ENCODE data around the gene DSCAM.

Gene DSCAM

GRCh38 chr21:40635391-40635790 lies 211.6 kb downstream of the DSCAM start:
- H3K56ac ChIP-seq (ENCODE audit: low read length) = no peak overlapping the region
- H3K36me3 ChIP-seq (ENCODE audit: control insufficient read depth, insufficient read depth, low read length) = no peaks in the 10 kb centered on the region
- no peak overlapping the region for H4K8ac ChIP-seq (ENCODE audit: low read depth, low read length)
- no peaks in the 10 kb centered on the region for H3K27me3 ChIP-seq (ENCODE audit: insufficient read depth, low read length, poor library complexity)
- no peak overlapping the region for H2BK15ac ChIP-seq (replicated peaks; ENCODE audit: low read depth)
- H2BK5ac ChIP-seq (ENCODE audit: low read length) = no peak overlapping the region
- no peak overlapping the region for H3K18ac ChIP-seq (ENCODE audit: low read length)
- no peak overlapping the region for H3K4me3 ChIP-seq (ENCODE audit: low read length)
- no CpG with 5 or more reads among the region's 4 CpGs for WGBS (ENCODE audit: extremely low coverage, insufficient coverage, low lambda C conversion rate)
- H3K4me1 ChIP-seq (ENCODE audit: control insufficient read depth, low read depth, low read length) = no peaks in the 10 kb centered on the region
- H3K23ac ChIP-seq (ENCODE audit: low read length) = no peak overlapping the region
- H4K5ac ChIP-seq (ENCODE audit: low read length) = no peak overlapping the region
- H3K9ac ChIP-seq (ENCODE audit: low read length) = no peak overlapping the region
- no peak overlapping the region for H3K4ac ChIP-seq (ENCODE audit: low read depth, low read length)
- H3K4me2 ChIP-seq (ENCODE audit: low read length) = no peak overlapping the region
- H3K79me2 ChIP-seq (ENCODE audit: control insufficient read depth, insufficient read depth, low read length) = no peaks in the 10 kb centered on the region
- no peak overlapping the region for H2BK120ac ChIP-seq (ENCODE audit: low read depth, low read length)
- H3K79me1 ChIP-seq (ENCODE audit: low read length) = no peaks in the 10 kb centered on the region
- no peak overlapping the region for H3K27ac ChIP-seq (ENCODE audit: low read depth, low read length)
- DNase-seq = no peak
- no peak overlapping the region for H2AK5ac ChIP-seq (ENCODE audit: low read length)

DNA sequence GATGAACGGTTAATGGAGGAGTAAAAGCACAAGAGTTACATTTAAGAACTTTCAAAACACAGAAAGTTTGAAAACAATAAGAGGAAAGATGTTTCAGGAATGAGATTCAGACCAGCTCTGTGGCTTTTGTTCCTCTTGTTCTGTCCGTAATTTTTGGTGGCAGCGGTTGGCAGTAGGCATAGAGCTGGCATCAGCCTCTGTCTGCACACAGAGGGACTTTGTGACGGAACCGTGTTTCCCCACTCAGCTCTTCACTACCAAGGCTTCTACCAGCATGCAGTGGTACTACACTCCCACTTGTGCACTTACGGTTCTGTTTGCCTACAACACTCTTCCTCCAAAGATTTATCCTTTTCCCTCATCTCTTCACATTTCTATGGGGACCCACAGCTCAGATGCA lies 212.8 kb downstream of the DSCAM start:
- H2AK5ac ChIP-seq (ENCODE audit: low read length) = no peak overlapping the region
- H4K8ac ChIP-seq (ENCODE audit: low read depth, low read length) = no peak overlapping the region
- no peak overlapping the region for H2BK15ac ChIP-seq (replicated peaks; ENCODE audit: low read depth)
- no peaks in the 10 kb centered on the region for H3K4me1 ChIP-seq (ENCODE audit: control insufficient read depth, low read depth, low read length)
- H3K9ac ChIP-seq (ENCODE audit: low read length) = no peak overlapping the region
- no peak overlapping the region for H2BK120ac ChIP-seq (ENCODE audit: low read depth, low read length)
- no peak overlapping the region for H3K23ac ChIP-seq (ENCODE audit: low read length)
- H3K4me2 ChIP-seq (ENCODE audit: low read length) = no peak overlapping the region
- no peak overlapping the region for H3K4me3 ChIP-seq (ENCODE audit: low read length)
- no peaks in the 10 kb centered on the region for H3K79me1 ChIP-seq (ENCODE audit: low read length)
- WGBS (ENCODE audit: extremely low coverage, insufficient coverage, low lambda C conversion rate) = no CpG with 5 or more reads among the region's 6 CpGs
- no peak overlapping the region for H4K5ac ChIP-seq (ENCODE audit: low read length)
- no peak overlapping the region for H3K56ac ChIP-seq (ENCODE audit: low read length)
- no peak overlapping the region for H3K27ac ChIP-seq (ENCODE audit: low read depth, low read length)
- no peaks in the 10 kb centered on the region for H3K36me3 ChIP-seq (ENCODE audit: control insufficient read depth, insufficient read depth, low read length)
- no peak overlapping the region for H3K18ac ChIP-seq (ENCODE audit: low read length)
- H3K27me3 ChIP-seq (ENCODE audit: insufficient read depth, low read length, poor library complexity) = no peaks in the 10 kb centered on the region
- H2BK5ac ChIP-seq (ENCODE audit: low read length) = no peak overlapping the region
- H3K79me2 ChIP-seq (ENCODE audit: control insufficient read depth, insufficient read depth, low read length) = no peaks in the 10 kb centered on the region
- DNase-seq = no peak
- no peak overlapping the region for H3K4ac ChIP-seq (ENCODE audit: low read depth, low read length)

GRCh38 chr21:40633048-40633447 lies 213.9 kb downstream of the DSCAM start:
- H4K5ac ChIP-seq (ENCODE audit: low read length) = no peak overlapping the region
- no peak overlapping the region for H3K4ac ChIP-seq (ENCODE audit: low read depth, low read length)
- H3K9ac ChIP-seq (ENCODE audit: low read length) = no peak overlapping the region
- no peak overlapping the region for H3K23ac ChIP-seq (ENCODE audit: low read length)
- H3K4me2 ChIP-seq (ENCODE audit: low read length) = no peak overlapping the region
- no peak overlapping the region for H4K8ac ChIP-seq (ENCODE audit: low read depth, low read length)
- H2BK5ac ChIP-seq (ENCODE audit: low read length) = no peak overlapping the region
- no peak overlapping the region for H3K56ac ChIP-seq (ENCODE audit: low read length)
- no peak overlapping the region for H2BK120ac ChIP-seq (ENCODE audit: low read depth, low read length)
- no peaks in the 10 kb centered on the region for H3K79me2 ChIP-seq (ENCODE audit: control insufficient read depth, insufficient read depth, low read length)
- no peaks in the 10 kb centered on the region for H3K36me3 ChIP-seq (ENCODE audit: control insufficient read depth, insufficient read depth, low read length)
- H3K79me1 ChIP-seq (ENCODE audit: low read length) = no peaks in the 10 kb centered on the region
- H3K18ac ChIP-seq (ENCODE audit: low read length) = no peak overlapping the region
- H3K4me1 ChIP-seq (ENCODE audit: control insufficient read depth, low read depth, low read length) = no peaks in the 10 kb centered on the region
- H3K27me3 ChIP-seq (ENCODE audit: insufficient read depth, low read length, poor library complexity) = no peaks in the 10 kb centered on the region
- H2BK15ac ChIP-seq (replicated peaks; ENCODE audit: low read depth) = no peak overlapping the region
- H3K4me3 ChIP-seq (ENCODE audit: low read length) = no peak overlapping the region
- no CpG with 5 or more reads among the region's 9 CpGs for WGBS (ENCODE audit: extremely low coverage, insufficient coverage, low lambda C conversion rate)
- H3K27ac ChIP-seq (ENCODE audit: low read depth, low read length) = no peak overlapping the region
- DNase-seq = no peak
- no peak overlapping the region for H2AK5ac ChIP-seq (ENCODE audit: low read length)

GRCh38 chr21:40631211-40631610 lies 215.7 kb downstream of the DSCAM start:
- Histone ChIP-seq H4K5ac (ENCODE audit: low read length) (no peak overlapping the region), H3K36me3 (ENCODE audit: control insufficient read depth, insufficient read depth, low read length) (no peaks in the 10 kb centered on the region), H3K56ac (ENCODE audit: low read length) (no peak overlapping the region), H2BK15ac (replicated peaks; ENCODE audit: low read depth) (no peak overlapping the region), H3K4ac (ENCODE audit: low read depth, low read length) (no peak overlapping the region), H3K9ac (ENCODE audit: low read length) (no peak overlapping the region), H3K4me2 (ENCODE audit: low read length) (no peak overlapping the region), H3K23ac (ENCODE audit: low read length) (no peak overlapping the region), H3K27ac (ENCODE audit: low read depth, low read length) (no peak overlapping the region), H3K79me1 (ENCODE audit: low read length) (no peaks in the 10 kb centered on the region), H2BK5ac (ENCODE audit: low read length) (no peak overlapping the region), H2AK5ac (ENCODE audit: low read length) (no peak overlapping the region), H2BK120ac (ENCODE audit: low read depth, low read length) (no peak overlapping the region), H3K18ac (ENCODE audit: low read length) (no peak overlapping the region), H3K4me3 (ENCODE audit: low read length) (no peak overlapping the region), H3K27me3 (ENCODE audit: insufficient read depth, low read length, poor library complexity) (no peaks in the 10 kb centered on the region), H3K79me2 (ENCODE audit: control insufficient read depth, insufficient read depth, low read length) (no peaks in the 10 kb centered on the region), H3K4me1 (ENCODE audit: control insufficient read depth, low read depth, low read length) (no peaks in the 10 kb centered on the region), H4K8ac (ENCODE audit: low read depth, low read length) (no peak overlapping the region)
- no peak for DNase-seq
- no CpG with 5 or more reads among the region's 2 CpGs for WGBS (ENCODE audit: extremely low coverage, insufficient coverage, low lambda C conversion rate)

DNA sequence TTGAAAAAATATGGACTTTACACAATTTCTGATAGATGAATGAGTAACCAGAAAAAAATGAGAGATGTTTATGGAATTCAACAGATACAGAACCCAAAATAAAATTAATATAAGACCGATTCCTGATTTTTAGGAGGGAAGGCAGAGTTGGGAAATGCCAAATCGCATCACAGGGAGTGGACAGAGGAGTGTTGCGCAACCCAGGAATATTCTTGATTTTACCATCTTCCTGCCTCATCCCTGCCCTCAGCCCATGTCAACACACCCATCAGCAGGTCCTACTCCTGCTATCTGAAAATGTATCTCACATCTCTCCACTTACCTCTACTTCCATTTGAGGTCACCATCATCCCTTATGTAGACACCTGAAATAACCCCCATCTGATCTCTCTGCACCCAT lies 221.0 kb downstream of the DSCAM start:
- H3K27ac ChIP-seq (ENCODE audit: low read depth, low read length) = no peak overlapping the region
- H4K8ac ChIP-seq (ENCODE audit: low read depth, low read length) = no peak overlapping the region
- no peak overlapping the region for H3K4me3 ChIP-seq (ENCODE audit: low read length)
- no peak overlapping the region for H2AK5ac ChIP-seq (ENCODE audit: low read length)
- H3K4me1 ChIP-seq (ENCODE audit: control insufficient read depth, low read depth, low read length) = no peaks in the 10 kb centered on the region
- WGBS (ENCODE audit: extremely low coverage, insufficient coverage, low lambda C conversion rate) = no CpG with 5 or more reads among the region's 3 CpGs
- H3K36me3 ChIP-seq (ENCODE audit: control insufficient read depth, insufficient read depth, low read length) = no peaks in the 10 kb centered on the region
- no peak overlapping the region for H2BK5ac ChIP-seq (ENCODE audit: low read length)
- H2BK120ac ChIP-seq (ENCODE audit: low read depth, low read length) = no peak overlapping the region
- H3K18ac ChIP-seq (ENCODE audit: low read length) = no peak overlapping the region
- H3K4me2 ChIP-seq (ENCODE audit: low read length) = no peak overlapping the region
- no peak overlapping the region for H3K4ac ChIP-seq (ENCODE audit: low read depth, low read length)
- no peak for DNase-seq
- no peak overlapping the region for H4K5ac ChIP-seq (ENCODE audit: low read length)
- H2BK15ac ChIP-seq (replicated peaks; ENCODE audit: low read depth) = no peak overlapping the region
- H3K79me1 ChIP-seq (ENCODE audit: low read length) = no peaks in the 10 kb centered on the region
- no peak overlapping the region for H3K23ac ChIP-seq (ENCODE audit: low read length)
- no peak overlapping the region for H3K9ac ChIP-seq (ENCODE audit: low read length)
- no peaks in the 10 kb centered on the region for H3K27me3 ChIP-seq (ENCODE audit: insufficient read depth, low read length, poor library complexity)
- H3K79me2 ChIP-seq (ENCODE audit: control insufficient read depth, insufficient read depth, low read length) = no peaks in the 10 kb centered on the region
- H3K56ac ChIP-seq (ENCODE audit: low read length) = no peak overlapping the region

GRCh38 chr21:40623528-40623927 lies 223.4 kb downstream of the DSCAM start:
- H2BK120ac ChIP-seq (ENCODE audit: low read depth, low read length) = no peak overlapping the region
- no peak overlapping the region for H2AK5ac ChIP-seq (ENCODE audit: low read length)
- no peak overlapping the region for H3K23ac ChIP-seq (ENCODE audit: low read length)

More at GRCh38 chr21:40623528-40623927, 223.4 kb downstream of the DSCAM start:
- WGBS (ENCODE audit: extremely low coverage, insufficient coverage, low lambda C conversion rate) = no CpG with 5 or more reads among the region's 1 CpG
- Histone ChIP-seq H3K4me2 (ENCODE audit: low read length) (no peak overlapping the region), H3K9ac (ENCODE audit: low read length) (no peak overlapping the region), H4K5ac (ENCODE audit: low read length) (no peak overlapping the region), H4K8ac (ENCODE audit: low read depth, low read length) (no peak overlapping the region), H3K56ac (ENCODE audit: low read length) (no peak overlapping the region), H3K27ac (ENCODE audit: low read depth, low read length) (no peak overlapping the region), H3K79me2 (ENCODE audit: control insufficient read depth, insufficient read depth, low read length) (no peaks in the 10 kb centered on the region), H3K4ac (ENCODE audit: low read depth, low read length) (no peak overlapping the region), H2BK5ac (ENCODE audit: low read length) (no peak overlapping the region), H3K36me3 (ENCODE audit: control insufficient read depth, insufficient read depth, low read length) (no peaks in the 10 kb centered on the region), H2BK15ac (replicated peaks; ENCODE audit: low read depth) (no peak overlapping the region), H3K4me1 (ENCODE audit: control insufficient read depth, low read depth, low read length) (no peaks in the 10 kb centered on the region), H3K18ac (ENCODE audit: low read length) (no peak overlapping the region), H3K79me1 (ENCODE audit: low read length) (no peaks in the 10 kb centered on the region), H3K27me3 (ENCODE audit: insufficient read depth, low read length, poor library complexity) (no peaks in the 10 kb centered on the region), H3K4me3 (ENCODE audit: low read length) (no peak overlapping the region)
- no peak for DNase-seq
